GM18499 (cell line): ENCODE measurements around the gene ATP8A2.

Experiments used
- ATAC-seq: cut with Tn5 transposase; IDR thresholded peaks from one replicate; pipeline ENCODE4 v1.9.1; 2021; ENCODE audit warnings: moderate number of reproducible peaks; ENCODE audit not compliant: insufficient read depth, unreplicated experiment

The ATP8A2 gene

DNA sequence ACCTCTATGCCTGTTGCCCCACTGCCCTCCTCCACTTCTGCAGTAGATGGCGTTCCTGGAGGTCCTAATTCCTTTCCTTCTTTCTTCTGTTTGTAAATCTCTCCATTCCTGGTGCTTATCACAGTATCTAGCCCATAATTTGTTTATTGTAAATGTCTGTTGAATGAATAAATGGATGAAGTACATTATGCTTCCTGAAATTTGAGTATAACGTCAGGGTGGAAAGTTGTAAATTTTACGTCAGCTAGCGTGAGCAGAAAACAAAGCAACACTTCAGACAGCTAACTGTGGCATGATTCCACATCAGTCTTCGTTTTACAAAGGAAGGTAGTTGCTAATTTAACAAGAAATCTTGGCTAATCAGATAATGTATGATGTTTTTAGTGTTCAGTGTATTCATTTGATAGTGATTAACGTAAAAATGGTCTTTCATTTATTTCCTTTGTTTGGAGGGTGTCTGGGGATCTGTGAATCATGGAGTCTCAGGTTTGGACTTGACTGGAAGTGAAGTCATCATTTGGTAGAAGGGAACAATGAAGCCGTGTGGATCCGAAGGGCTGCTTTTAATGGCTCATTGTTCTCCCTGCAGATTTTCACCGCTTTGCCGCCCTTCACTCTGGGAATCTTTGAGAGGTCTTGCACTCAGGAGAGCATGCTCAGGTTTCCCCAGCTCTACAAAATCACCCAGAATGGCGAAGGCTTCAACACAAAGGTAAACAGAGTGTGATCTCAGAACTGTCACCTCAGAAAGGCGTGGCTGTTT lies 465.0 kb downstream of the ATP8A2 start:
- no peak for ATAC-seq

DNA sequence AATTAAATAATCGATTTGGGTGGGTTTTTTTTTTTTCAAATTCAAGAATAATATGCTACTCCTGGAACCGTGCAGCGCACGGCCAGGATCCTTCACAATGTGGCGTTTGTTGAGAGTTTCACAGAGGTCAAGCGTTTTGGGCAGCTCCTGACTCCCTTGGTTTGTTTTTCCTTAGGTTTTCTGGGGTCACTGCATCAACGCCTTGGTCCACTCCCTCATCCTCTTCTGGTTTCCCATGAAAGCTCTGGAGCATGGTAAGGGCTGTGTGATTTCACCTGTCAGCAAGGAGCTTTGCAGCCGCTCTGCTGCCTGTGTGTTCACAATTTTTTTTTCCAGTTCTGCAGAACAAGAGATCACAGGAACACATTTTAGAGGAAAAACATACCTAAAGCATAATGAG lies 467.6 kb downstream of the ATP8A2 start:
- no peak for ATAC-seq

DNA sequence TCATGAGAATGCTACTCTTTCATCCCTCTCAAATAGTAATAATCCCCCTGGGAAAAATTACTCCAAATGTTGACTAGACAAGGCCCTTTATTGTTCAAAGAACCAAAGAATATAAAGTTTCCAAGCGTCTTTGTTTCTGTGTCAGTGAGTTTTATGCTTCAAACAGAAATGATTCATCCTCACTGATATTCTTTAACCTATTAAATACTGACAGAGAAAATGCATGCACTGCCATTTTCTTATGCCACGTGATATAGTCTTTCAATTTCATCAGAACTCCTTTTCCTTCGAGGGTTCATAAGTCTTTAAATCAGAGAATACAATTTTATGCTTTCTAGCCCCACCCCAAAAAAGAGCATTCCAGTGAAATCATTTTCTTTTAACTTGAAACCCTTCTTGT lies 468.5 kb downstream of the ATP8A2 start:
- ATAC-seq = no peak

DNA sequence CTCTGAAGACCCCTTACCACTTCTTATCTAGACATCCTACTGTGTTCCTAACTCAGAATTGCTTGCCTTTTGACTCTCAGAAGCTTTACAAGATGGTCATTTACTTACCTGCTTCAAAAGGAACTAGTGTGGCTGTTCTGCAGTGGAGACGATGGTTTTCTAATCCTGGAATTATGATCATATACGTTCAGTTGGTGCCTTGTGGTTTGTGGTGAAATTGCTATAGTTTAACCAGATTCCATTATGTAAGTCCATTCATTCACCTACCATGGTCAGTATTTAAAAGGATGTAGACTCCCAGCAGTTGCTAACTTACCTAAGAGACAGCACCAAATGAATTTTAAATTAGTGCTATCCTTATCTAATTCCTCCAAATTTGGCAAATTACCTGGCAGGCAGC lies 469.2 kb downstream of the ATP8A2 start:
- no peak for ATAC-seq

DNA sequence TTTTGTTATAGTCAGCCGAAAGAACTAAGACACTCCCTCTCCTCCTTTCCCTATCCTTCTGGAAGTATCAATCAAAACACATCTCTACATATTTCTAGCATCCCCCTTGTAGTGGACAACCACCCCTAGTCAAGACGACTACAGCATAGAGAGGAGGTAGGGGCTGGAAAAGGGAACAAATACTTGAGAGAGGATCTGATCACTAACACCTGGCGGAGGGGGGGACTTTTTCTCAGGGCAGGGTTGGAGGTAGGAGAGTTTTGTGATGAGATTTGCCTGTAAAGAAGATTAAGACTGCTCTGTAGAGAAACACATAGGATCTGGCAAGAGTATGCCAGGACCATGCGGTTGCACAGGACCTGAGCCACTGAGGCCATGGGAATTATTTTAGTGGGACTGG lies 471.9 kb downstream of the ATP8A2 start:
- no peak for ATAC-seq

DNA sequence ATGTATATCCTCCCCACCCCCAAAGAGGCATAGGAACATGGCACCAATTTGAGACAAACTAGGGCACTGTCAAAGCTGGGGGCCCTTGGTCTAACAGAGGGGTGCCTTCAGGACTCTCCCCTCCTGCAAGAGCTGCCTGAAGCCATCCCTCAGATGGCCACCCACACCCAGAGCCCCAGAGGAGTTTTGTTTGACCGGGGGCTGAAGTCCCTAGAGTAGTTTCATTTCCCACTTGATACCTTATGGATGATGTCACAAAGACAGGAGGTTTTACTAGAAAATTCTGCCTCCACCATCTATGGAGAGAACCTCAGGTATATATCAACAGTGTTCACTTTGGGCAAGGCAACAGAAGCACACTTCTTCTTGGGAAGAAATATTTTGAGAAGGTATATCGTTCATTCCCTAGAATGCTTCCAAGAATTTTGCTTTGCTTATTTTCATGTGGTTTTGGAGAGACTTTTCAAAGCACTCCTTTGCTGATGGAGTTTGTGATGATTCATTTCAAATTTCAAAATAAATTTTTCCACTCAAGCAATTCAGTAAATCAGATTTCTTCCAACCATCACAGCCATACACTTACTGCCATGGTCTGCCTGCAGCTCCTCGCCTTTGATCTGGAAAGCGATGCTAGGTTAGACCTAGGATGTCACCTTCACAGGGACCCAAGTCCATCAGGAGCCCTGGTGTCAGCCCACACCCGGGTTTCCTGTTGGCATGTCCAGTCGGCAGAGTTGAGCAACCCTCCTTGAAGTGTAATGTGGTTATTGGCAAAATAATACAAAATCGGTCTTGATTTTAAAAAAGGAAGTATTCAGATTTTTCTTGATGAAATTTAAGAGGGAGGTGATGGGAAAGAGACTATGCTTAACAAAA lies 473.0 kb downstream of the ATP8A2 start:
- no peak for ATAC-seq

DNA sequence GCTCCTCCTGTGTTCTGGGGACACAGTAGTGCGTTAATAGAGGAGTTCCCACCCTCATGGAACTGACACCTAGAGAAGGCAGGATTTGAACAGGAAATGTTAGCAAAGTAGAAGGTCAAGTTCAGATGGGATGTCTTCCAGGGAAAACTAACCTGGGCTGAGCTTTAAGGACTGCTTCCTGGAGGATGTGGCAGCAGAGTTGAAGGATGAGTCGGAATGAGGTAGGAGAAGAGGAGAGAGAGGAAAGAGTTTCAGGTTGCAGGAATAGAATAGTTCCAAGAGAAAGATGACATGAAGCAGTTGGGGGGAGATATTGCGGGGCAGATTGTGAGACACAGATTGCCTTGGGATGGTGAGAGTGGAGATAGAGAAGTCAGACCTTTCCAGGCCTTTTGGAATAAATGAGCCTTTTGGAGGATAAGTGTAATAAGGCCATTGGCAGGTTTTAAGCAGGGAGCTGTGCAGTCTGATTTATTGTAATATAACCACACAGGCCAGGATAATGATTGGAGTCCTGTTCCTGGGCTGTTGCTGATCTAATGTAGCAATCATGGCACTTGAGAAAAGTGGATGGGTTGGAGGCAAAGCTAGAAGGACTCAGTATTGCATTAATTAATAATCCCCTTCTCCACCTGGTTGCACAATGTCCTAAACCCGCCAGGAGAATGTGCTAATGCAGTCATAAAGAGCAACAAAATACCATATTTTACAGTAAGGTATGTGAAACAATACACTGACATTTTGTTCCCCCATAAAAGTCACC lies 474.6 kb downstream of the ATP8A2 start:
- ATAC-seq = no peak

DNA sequence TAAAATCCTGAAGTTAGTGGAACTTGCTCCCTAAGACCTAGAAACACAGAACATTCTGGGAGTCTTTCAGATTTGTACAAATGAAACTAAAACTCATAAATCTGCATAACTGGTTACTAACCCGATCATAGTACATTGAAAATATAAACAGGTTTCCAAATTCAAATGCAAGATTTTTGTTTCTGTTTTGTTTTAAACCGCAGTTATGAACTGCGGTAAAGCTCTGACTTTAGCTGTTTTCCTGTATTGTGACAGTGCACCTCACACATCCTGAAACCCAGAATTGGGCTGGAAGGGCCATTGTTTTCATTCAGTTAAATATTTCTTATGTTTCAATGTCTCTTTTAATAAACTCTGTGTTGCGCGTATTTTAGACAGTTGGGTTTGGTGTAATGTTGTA lies 475.4 kb downstream of the ATP8A2 start:
- no peak for ATAC-seq

DNA sequence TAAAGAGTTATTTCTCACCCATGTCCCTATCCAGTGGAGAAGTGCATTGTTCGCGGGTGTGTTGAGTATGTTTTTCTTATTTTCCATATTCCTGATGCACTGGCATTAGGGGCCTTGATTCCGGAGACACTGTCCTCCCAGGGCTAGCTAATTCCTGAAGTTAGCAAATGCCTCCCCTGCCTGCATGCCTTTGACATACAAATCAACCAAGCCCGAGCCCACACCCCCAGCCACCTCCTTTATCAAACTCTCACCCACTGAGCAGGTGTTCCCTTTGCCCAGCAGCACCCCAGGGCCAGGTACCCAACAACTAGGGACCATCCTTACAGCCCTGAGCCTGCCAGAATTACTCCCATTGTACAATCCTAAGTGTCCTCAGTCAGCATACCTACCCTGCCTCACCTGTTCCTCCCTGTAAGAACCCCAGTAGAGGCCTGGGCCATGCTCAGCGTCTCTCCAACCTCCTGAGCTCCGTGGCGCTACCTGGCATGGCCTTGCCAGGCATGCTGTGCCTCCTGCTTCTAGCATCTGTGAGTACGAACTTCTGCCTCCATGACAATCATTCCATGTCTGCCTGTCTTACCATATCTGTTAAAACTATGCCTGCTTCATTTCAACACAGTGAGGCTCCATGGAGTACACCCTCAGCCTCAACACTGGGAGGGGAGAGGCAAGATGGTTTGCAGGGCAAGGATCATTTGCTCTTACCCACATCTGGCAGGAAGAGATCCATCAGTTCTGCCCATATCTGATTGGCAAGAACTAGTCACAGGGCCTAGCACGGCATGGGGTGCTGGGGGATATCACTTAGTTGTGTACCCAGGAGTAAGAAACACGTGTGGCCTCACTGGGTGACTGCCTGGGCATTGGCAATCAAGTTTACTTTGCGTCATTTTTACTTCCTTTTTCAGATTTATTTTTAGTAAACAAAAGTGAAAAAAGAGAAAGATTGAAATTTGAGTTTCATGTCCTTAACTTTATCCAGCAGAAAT lies 476.2 kb downstream of the ATP8A2 start:
- no peak for ATAC-seq

DNA sequence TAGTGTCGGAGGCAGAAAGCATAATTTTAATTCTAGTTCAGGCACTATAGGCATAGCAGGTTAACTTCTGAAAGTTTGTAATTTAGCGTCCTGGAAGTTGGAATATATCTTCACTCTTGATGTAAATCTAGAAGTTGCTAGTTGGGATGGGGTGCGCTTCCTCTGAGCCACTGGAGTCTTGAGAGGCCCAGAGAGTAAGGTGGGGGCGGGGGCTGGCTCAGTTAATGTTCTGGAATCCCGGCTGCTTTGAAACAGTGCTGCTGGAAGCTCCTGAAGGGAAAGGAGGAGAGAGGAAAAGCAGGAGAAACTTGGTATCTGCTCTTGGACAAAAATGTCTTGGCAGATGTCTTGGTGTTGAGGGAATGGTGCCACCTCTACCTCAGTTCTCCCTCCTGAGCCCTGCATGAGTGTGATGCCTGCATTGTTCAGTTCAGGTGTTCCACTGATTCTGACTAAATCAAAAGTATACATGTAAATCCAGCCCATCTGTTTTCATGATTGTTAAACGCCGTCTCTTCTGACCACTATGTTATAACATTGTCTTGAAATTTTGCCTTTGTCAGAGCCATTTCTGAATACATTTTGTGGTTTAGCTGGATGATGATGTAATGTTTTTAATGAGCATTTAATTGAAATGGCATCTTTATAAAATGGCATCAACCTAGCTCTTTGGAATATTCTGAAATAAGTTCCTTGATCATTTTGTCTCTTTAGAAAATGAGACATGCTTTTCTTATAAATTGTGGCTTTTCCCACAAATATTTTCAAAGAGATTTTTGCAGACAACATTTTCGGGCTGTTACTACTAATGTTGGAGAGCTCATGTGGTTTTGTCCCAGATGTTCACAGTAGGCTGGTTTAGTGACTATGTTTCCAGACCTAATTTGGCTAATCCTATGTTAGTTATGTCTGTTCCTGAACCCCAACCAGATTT lies 477.3 kb downstream of the ATP8A2 start:
- no peak for ATAC-seq

DNA sequence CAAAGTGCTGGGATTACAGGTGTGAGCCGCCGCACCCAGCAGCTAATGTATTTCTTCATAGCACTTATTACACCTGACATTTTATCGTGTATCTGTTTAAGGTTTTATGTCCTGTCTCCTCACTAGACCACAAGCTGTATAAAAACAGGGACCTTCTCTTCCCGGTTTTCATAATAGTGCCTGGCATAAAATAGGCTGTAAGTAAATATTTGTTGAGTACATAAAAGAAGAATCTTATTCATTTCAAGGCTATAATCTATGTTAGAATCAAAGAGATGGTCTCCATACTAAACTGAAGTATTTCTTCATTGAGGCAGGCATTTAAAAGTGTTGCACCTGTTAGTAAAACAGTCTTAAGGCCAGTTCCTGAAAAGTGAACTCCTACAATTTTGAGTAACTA lies 486.1 kb downstream of the ATP8A2 start:
- ATAC-seq = no peak

DNA sequence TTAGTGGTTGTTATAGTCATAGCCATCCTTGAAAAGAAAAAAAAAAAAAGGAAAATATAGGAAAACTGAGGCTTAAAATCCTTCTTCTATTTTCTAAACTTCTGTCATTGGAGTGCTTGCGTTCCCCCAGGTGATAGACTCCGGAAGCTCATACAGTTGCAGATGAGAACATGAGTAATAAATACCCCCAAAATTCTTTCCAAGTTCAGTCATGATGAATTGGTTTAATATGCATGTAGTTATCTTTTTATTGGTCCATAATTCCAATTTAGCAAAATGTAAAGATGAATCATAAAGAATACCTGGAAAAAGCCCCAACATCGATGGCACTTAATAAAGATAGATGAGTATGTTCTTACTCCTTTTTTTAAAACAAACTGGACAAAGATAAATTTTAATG lies 487.8 kb downstream of the ATP8A2 start:
- no peak for ATAC-seq

DNA sequence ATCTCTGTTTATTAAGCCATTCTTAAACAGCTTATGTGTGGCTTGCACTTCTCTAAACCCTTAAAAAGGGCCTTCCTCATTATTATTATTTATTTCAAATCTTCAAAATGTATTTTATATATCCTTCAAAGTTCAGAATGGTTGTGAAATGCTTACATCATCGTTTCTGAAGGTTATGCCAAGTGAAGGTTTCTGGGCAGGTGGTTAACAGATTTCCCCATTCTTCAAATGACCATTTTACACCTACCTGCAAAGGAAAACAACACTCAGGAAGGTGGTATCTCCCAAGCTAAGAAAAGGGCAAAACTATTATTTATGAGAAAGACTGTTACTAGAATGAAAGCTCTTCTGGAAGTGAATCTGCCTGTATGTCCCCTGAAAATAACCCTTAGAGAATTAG lies 488.5 kb downstream of the ATP8A2 start:
- no peak for ATAC-seq

DNA sequence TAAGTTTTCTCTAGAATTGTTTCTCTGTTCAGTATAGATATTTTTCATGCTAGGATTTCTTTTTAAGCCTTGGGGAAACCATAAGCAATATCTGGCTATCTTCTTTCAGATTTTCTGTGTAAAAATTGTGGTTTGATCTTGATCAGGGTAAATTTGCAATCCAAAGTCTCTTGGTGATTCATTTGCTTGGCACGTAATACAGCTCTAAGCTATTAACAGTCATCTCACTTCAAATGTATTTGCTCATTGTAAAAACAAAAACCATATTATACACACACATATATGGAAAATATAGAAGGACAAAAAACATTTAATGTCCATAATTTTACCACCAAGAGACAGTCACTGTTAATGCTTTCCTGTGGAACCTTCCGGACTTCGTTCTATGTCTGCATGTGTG lies 489.1 kb downstream of the ATP8A2 start:
- no peak for ATAC-seq

DNA sequence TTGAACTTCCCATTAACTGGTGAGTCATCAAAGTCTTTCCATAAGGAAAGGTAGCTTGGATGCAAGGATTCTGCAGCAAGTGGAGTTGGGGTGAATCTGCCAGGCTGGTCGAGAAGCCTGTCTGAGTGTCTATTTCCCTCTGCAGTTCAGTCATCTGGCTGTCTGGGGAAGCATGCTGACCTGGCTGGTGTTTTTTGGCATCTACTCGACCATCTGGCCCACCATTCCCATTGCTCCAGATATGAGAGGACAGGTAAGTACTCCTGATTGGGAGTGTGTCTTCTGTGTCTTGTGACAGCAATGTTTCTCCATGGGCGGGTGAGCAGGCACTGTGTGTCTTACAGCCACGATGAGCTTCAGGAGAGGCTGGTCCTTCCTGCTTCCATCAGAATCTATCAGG lies 490.4 kb downstream of the ATP8A2 start:
- no peak for ATAC-seq

DNA sequence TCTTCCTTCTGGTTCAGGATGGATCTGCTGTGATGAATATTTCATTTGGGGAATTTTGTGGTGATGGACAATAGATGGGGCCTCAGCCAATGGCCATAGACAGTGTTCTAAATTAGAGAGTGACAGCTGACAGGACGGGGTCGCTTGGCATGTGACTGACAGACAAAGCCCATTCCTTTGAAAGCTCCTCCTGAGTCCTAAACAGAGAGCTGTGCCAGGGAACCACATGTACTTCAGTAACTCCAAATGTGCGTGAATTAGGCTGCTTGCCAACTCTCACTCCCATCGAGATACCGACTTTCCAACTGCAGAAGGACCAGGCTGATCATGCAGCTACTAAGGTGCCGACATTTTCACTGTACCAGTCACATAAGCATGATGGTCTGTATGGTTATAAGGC lies 492.3 kb downstream of the ATP8A2 start:
- ATAC-seq = no peak

DNA sequence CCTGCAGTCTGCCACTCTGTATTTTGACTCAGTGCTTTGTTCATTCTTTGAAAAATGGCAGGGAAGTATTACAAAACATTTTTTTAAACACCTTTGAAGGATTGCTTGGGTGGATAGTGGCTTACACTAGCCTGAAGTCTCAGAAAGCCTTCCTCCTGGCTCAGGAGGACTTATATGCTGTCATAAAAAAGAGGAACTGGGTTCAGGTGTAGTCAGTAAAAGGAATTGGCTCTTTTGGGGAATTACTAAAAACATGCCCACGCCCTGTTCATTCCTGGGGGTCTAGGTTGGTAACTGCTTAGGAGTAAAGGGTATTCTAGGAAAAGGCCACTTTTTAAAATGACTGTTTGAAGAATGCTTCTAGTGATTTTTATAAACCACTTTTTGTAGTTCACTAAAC lies 493.2 kb downstream of the ATP8A2 start:
- no peak for ATAC-seq

DNA sequence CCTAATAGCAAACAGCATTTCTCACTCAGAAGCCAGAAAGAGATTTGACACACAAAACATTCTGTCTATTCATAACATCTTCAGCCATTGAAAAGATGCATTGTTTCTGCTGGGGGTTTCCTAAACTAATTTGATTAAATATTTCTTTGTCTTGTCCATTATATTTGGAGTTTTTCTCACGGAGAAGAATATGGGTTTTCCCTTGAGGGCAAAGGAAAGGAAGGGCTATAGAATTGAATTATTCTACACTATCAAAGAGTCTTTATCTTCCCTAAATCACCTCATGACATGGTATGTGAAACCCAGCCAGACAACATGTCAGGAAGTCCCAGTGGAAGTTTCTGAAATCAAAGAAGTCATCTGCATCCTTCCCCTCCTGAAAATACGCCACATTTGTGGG lies 493.6 kb downstream of the ATP8A2 start:
- no peak for ATAC-seq

DNA sequence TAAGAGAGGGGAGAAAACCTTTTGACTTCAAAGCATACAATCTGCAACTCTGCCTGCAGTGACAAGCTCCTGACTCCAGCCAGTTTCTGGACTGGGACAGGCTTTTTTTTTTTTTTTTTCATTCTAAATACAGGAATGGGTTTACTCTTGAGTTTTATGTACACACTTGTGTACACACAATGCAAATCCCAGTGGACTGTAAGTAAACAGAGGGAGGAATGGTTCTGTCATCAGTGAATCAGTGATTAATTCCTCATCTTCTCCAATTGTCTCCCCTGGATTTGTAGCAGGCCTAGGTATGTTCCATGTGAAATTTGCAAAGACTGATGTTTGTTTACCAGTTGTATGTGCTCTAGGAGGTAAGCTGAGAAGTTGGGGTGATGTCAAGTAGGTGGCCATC lies 495.3 kb downstream of the ATP8A2 start:
- no peak for ATAC-seq
